HG02973 (cell line): ENCODE measurements around the gene CDC7.
"Not testable (repeated sequence)": the region's sequence is repeated elsewhere in the genome, so short reads cannot be mapped to it uniquely, and the experiment has no call there.

Experiments
- ATAC-seq: cut with Tn5 transposase; IDR thresholded peaks from one replicate; pipeline ENCODE4 v1.9.1; 2021; ENCODE audit warnings: moderate library complexity; ENCODE audit not compliant: unreplicated experiment

Gene CDC7

DNA sequence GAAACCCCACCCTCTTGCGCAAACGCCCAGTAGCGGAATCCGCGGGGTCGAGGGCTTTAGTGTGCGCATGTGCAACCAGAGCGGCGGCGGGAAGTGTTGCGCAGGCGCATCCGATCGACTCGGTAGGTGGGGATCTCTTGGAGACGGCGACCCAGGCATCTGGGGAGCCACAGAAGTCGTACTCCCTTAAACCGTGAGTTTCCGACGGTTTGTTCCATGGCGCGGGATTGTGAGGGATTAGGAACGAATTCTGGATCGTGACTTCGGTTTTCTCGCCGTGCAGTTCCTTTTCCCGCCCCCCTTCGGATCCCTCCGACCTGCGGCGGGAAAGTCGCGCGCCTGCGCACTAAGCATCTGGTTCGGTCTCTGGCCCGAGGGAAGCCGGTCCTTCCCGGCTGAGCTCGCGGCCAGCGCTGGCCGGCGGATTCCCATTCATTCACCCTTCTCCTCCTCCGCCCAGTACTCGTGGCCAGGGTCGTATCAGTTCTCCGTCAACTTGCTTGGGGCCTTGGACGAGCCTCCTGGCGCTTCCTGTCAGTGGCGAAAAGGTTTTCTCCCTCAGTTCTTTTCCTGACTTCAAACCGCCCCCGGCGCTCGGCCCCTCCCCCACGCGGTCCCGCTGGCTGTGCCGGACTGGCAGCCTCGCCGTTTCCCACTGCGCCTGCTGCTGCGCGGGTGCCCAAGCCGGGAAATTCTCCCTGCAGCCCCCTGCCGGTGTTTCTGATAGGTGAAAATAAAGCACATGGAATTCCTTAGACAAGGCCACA is at the start of gene CDC7:
Gene CDC7 (plus strand): TSS at position 96 of the 767 bp plus-strand sequence. CDS start 866 bp downstream, outside the sequence.
- ATAC-seq, result peak; percentile 71

DNA sequence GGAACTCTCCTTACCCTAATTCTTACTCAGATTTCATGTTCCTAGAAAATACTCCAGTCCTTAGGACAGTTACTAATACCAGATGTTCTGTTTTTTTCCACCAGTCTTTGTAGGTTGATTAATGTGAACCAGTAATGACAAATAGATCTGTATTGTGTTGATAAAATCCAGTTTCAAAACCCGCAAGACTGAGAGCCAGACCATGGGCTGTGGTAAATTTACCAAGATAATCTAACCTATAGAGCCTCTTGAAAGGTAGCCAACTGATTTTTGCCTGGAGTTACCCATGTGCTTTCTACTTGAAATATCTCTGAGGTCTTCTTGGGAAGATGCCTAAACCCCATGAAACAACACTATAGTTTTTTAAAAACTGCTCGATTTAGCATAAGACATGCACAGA is 46.5 kb upstream of the CDC7 start:
- ATAC-seq, result no peak

DNA sequence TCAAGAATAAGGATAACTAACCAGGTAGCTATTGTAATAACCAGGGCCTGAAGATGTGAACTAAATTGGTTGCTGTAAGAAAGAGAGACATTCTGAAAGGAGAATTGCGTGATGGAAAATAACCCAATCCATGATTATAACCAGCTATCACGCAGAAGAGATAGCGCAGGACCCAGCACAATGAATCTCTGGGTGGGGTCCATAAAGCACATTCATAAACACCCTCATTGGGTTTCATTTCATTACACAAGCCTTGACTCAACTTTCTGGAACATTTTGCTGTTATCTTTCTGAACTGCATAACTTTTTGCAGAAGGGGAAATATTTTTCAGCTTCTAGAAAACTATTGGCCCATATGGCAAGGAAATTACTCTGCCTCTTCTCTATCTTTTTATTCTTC is 45.3 kb upstream of the CDC7 start:
- no peak for ATAC-seq

DNA sequence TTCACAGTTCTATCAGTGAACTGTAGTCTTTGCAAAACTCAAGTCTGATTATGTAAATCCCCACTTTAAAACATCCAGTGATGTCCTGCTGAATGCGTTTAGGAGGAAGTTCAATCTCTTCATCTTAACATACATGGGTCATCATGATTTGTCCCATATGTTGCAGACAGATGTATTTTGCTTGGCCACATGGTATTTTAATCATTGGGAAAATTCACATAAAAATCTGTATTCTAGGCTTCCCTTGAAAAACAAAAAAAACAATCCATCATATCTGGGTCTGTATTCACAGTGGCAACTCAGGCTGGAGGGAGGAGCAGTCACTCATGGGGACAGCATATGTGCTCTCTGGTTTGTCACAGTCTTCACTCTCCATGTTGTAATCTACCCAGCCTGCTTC is 44.8 kb upstream of the CDC7 start:
- no peak for ATAC-seq

DNA sequence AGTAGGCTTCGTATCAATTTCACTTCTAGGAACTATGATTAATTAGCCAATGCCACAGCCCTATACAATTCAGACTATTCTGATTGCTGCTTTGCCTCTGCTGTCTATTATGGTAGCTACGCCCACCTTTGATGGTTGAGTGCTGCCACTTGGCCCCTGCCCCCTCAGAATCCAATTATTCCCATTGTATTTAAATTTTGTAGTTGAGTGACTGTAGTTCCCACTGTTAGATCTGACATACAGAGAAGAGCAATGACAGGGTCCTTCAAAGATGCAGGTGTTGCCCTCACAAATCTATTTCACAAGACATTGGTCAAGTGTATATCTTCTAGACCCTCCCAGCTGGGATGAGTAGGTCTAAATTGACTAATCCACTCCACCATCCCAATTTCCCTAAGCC is 35.3 kb upstream of the CDC7 start:
- ATAC-seq, result not testable (repeated sequence)

DNA sequence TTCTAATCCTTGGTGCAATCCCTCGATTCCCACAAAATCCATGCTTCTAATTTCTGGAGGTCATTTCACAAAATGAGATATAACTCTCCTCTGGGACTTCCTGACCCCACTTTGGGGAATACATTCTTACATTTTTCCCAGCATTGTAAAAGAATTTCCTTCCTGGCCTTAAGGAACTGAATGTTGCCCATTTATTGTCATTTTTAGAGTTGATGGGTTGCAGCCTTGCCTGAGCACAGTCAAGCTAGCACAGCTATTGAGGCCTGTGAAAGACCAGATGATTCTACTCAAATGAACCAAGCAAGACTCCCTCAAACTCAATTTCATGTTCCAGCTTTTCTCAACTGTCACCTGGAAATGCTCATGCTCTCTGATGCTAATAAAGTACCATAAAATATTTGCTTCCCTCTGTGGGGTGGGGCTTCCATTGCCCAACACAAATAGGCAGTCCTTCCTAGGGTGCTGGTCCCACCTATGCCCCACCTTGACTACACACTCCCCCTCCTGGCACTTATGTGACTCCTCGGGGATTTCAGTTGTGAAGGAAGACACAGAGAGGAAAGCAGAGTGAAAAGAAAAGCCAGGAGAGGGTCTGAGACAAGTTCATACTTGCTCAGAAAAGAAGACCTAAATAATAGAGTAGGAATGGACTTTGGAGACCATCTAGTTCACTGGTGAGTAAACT is 24.0 kb upstream of the CDC7 start:
- no peak for ATAC-seq

DNA sequence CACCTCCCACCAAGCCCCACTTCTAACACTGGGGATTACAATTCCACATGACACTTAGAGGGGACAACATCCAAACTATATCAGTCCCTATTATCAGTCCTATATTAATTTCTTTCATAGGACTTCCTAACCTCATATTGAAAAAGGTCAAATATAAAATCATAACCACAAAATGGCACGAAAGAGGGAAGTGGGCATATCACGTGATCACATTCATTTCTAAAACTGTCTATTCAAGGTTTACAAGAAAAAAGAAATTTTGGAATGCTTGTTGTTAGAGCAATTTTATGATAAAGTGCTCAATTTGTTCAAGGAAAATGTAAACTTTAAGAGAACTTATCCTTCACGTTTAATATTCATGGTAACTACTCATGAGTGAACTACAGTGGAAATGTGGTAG is 13.2 kb upstream of the CDC7 start:
- no peak for ATAC-seq

DNA sequence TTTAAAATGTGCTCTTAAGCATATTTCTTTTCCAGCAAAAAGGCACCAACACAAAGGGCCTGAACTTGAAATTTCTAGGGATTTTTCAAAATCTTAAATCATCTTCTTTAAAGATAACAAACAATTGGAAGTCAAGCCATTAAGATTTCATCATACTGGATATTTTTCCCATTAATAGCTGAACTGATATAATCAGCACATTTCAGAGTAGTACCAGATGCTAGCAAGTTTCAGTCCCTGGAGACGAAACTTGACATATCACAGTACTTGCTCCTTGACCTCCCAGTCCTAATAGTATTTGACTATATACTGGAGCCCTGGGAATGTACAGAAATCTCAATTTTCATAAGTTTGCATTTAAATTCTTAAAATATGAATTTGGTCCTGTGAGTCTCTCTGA is 10.2 kb upstream of the CDC7 start:
- ATAC-seq, result no peak

DNA sequence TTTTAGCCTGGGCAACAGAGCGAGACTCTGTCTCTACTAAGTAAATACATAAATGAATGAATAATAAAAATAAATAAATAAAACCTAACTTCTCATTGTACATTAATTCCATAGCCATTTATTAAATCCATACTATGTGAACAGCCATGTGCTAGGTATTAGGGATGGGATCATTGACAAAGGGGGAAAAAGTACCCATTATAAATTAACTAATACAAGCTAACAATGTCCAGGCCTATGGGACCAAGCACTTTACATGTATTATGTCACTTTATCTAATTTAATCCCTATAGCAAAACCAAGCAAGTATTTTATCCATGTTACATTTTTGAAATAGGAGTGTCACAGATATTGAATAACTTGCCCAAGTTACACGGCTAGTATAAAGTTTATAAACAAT is 2.6 kb upstream of the CDC7 start:
- no peak for ATAC-seq

DNA sequence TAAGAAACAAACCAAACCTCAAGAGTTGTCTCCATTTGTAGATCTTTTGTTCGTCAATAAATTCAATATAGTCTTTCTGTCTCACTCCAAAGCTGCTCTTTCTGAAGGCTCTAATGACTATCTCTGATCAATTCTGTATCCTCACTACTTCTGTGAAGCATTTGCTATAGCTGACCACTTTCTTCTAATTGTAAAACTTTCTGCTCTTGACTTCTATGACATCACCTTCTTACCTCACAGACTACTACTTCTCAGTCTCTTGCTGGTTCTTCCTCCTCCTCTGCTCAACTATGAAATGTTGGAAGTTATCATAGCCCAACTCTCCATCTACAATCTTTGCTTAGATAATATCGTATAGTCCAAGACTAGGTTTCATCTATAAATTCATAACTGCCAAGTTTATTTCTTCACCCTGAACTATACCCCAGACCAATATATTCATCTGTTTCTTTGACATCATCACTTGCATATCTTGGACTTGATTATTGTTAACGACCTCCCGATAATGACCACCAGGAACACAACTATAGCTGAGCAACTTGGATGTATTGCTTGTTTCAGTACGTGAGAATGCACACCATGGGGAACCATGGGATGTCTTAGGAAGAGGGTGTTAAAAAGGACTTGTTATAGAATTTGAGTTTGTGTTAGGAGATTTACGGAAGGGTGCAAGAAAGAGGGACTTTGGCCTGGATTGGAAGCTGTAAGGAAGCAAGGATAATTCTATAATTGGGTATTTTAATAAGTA is 2.0 kb upstream of the CDC7 start:
- no peak for ATAC-seq

DNA sequence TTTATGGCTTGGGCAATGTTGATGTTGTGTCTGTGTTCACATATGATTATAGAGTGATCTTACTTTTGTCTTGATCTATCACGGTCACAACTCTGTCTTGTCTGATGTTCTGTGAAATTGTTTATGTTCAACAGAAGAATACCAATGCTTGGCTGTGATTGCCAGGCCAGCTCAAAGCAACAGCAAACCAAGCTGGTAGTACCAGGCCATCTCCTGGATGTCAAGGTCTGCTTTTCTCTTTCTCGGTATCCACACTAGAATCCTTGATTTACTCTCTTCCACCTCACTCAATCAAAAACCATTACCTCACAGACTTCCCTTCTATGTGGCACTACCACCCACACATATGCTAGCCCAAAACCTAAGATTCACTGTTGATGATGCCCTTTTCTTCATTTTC is 1.3 kb upstream of the CDC7 start:
- ATAC-seq, result no peak

DNA sequence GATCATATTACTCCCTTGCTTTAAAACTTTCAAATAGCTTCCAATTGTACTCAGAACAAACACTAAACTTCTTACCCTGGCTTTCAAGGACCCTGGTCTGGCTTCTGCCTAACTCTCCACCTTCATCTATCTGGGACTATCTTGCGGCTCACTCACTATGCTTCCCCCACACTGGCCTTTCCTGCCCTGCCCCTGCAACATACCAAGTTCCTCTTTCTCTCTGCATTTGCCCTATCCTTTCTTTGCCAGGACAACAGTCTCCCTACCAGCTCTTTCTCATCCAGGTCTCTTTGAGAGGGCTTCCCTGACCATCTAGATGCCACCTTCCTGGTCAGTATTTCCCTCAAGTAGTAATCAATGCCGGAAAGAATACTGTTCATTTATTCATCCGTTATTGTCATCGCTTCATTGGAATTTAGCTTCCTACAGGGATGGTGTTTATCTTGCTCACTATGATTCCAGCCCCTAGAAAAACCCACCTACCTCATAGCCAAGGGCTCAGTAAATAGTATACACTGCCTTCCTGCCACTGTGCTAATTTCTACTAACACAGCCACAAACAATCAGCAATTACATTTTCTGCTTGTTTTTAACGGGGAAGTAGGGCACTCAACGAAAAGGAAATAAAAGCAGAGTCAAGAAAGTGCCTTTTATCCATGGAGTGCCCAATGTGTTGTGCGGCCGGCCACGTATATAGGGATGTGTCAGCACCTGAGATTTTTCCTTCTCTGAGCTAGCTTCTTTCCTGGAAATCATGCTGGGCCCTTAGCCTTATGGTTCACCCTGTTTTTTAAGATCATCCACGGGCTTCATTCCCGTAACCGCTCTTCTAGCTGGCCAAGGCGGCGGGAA is 521 bp upstream of the CDC7 start:
- peak; percentile 9 for ATAC-seq

DNA sequence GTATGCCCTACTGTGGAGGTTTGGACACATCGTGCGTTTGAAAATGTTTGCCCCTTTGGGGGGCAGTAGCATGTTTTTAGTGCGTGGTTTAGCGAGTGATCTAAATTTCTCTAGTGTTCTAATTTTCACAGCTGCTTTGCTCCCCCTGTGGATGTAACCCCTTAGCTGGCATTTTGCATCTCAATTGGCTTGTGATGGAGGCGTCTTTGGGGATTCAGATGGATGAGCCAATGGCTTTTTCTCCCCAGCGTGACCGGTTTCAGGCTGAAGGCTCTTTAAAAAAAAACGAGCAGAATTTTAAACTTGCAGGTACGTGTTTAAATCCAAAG is 836 bp downstream of the CDC7 start:
- ATAC-seq, result peak; percentile 11

DNA sequence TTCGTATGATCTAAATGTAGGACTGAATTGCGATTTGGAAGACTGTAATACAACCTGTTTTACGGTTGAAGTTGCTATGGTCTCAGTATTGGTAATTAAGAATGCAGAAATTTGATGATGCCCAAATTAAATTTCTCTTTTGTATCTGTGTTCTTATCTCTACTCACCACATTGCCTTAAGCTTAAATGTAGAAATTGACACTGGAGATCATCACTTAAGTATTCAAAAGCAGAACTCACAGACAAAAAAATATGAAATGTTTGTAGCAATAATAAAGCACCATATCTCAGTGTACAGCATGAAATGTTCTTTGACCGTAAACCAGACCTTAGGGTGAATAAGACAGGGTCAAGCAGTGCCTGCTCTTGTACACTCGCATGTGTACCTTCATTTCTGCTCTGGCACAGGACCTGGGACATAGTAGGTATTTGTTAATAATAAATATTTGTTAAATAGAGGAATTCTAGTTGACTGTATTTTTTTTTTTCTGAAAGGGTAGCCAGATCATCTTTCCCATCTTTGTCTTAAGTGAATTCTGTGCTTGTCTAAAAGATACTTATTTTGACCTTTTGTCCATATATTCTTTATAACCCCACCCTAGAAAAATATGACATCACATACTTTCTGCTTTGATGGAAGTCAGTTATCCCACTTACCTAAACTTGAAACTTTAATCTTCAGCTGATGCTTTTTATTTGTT is 1.5 kb downstream of the CDC7 start:
- no peak for ATAC-seq

DNA sequence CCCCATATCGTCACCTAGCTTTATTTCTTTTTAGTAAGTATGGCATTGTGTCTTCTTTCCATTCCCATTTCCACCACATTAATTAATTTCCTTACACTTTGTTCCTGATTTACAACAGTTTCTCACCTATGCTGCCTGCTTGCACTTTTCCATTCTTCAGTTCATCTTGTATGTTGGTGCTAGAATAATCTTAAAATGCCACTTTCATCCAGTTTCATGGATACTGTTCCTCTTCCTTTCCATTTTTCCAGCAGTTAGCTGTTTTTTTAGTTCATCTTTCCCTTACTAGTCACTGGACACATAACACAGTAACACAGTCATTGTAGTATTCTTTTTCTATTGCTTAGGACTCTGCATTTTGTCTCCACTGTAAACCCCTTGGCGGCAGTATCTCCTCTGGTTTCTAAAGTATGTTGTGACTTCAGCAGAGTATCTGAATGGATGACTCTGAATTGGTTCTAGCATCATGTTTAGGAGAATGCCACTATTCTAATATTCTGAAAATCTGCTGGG is 2.1 kb downstream of the CDC7 start:
- no peak for ATAC-seq

DNA sequence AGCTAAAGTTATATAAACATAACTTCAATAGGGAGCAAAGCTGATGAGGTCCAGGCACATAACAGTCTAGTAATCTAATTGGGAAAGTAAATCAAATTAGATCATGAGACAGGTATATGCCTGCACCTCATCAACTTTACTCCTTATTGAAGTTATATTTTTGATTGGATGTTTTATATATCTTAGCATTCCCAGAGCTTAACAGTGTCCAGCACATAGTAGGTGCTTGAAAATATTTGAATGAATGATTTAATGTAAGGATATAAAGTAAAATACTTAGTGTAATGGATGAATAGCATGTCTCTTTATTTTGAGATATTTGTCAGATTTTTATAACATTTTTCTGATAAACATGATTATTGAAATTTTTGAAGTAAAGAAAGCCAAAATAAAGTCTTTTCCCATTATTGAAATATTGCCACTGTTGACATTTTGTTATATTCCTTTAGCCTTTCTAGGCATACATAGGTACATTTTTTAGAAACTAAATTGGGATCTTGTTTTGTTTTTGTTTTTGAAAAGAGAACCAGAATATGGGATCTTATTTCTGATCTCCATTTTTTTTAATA is 2.8 kb downstream of the CDC7 start:
- ATAC-seq, result no peak

DNA sequence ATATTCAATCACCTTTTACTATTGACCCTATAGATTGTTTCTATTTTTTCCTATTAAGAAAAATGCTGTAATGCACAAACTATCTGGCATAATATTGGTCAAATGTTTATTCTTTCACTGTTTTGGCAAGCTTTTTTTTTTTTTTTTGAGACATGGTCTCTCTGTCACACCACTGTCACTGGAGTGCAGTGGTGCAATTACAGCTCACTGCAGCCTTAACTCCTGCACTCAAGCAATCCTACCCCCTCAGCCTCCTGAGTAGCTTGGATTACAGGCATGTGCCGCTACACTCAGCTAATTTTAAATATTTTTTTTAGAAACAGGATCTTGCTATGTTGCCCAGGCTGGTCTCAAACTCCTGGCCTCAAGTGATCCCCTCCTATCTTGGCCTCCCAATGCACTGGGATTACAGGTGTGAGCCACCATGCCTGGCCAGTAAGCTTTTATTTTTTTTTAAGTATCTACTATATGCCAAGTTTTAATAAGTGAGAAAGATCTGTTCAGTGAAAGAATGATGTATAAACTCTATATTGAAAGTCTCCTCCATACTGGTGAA is 3.4 kb downstream of the CDC7 start:
- no peak for ATAC-seq

DNA sequence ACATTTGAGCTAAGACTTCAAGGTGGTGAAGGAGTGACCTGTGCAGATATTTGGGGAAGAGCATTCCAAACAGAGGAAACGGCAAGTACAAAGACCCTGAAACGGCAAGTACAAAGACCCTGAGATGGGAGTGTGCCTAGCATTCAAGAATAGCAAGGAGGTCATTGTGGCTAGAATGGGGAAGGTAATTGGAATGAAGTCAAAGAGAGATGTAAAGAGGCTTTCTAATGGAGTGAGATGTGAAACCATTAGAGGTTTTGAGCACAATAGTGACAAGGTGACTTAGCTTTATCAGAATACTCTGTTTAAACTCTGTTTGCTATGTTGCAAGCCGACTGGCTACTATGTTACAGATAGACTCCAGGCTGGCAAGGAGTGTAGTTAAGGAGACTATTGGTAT is 4.4 kb downstream of the CDC7 start:
- no peak for ATAC-seq

DNA sequence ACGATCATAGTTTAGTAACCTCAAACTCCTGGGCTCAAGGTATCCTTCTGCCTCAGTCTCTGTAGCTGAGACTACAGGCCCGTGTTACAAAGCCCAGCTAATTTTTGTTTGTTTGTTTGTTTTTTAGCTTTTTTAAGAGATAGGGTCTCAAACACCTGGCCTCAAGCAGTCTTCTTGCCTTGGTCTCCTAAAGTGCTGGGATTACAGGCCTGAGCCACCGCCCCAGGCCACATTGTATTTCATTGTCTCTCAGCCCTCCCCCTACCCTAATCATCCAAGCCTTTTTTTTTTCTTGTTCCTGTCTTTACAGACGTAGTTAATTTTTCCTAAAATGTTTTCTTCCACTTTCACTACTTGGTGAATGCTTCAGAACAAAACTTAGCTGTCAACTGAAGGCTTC is 5.4 kb downstream of the CDC7 start:
- ATAC-seq, result no peak

DNA sequence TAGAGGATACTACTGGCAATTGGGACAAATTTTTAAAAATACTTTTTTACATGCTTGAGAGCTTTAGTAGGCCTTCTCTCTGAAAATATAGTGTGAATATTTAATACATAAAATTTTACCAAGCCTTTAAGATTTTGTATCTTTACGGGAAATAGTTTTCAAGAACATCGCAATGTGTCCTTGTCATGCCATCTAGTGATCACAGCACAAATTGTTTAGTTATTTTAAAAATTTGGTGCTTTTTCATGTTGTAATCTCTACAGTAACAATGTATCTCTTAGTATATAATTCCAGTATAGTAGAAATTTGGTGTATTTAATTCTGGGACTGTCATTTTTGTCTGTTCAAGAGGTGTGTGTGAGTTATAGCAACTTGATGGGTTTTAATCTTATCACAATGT is 6.7 kb downstream of the CDC7 start:
- no peak for ATAC-seq
